GM10847 (cell line): ENCODE measurements around the gene OS9.

Experiments
- POLR2A ChIP-seq: IDR thresholded peaks from 2 replicates; pipeline ENCODE4 v1.6.1; 2011; ENCODE audit not compliant: insufficient read length; ENCODE audit errors: extremely low read depth

OS9 gene

DNA sequence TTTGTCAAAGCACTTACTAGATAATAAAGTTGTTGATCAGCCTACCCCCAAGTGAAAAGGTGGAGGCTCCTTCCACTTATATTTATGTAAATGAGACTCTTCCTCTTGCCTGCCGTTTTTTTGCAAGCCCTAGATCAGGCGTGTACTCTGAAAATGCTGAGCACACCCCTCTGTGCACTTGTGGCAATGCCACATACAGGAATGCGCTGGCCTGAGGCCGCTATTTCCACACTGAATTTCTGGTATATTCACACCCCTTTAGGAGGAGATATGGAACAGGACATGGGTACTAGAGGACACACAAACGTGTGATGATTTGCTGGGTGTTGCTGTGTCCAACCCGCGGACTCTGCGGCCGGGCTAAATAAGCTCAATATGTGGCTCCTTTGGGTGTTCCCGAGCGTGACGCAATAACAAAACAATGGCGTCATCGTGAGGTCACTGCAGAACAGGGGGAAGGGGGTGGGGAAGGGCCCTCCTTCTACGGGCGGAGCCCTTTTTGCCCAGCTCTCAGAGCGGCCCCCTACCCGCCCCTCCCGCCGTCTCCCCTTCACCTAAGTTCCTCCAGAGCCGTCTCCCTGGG is 50.4 kb downstream of the OS9 start:
- TF ChIP-seq POLR2A = no peak

DNA sequence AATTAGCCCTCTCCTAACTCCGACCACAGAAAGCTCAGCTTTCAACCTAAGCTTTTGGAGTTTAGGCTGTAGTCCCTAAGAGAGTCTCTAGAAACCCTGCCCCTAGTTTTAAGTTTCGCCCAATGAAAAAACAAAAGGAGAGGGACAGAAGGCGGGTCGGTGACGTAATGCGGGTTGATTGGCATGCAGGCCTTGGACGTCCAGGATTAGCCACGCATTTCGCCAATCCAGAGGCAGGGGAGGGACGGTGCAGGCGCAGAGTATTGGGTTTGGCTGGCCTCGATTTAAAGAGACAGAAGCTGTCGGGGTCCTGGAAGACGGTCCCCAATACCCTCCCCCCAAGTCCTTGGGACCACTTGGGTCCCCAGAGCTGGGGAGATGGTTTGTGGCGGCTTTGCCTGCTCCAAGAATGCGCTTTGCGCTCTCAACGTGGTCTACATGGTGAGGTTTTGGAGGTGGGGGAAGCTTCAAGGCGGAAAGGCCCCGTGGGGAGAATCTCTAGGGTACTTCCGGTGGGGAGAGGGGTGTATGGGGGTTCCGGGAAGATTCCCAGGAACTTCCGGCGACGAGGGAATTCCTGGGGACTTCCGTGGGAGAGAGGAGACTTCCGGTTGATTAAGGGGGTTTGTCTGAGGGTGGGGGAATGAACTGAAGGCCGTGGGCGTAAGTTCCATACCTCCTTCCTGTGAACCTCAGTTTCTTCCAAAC is 51.0 kb downstream of the OS9 start, which contains the start of gene TSPAN31:
TSPAN31 (plus strand) TSS at position 263 of the 708 bp plus-strand sequence; CDS start at position 379, 116 bp downstream.
- peak; percentile 52 for TF ChIP-seq POLR2A

DNA sequence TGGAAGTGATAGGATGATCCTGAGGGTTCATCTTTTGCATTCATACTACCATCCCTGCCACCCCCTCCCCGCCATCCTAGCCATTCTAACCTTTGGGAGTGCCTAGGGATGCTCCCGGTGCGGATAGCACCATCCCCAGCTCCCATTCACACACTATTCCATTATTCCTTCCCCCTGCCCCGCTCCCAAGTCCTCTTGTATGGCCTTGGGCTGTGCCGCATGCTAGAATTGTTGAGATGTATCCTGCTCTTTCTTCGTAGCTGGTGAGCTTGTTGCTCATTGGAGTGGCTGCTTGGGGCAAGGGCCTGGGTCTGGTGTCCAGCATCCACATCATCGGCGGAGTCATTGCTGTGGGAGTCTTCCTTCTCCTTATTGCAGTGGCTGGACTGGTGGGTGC is 51.6 kb downstream of the OS9 start:
- TF ChIP-seq POLR2A = no peak

DNA sequence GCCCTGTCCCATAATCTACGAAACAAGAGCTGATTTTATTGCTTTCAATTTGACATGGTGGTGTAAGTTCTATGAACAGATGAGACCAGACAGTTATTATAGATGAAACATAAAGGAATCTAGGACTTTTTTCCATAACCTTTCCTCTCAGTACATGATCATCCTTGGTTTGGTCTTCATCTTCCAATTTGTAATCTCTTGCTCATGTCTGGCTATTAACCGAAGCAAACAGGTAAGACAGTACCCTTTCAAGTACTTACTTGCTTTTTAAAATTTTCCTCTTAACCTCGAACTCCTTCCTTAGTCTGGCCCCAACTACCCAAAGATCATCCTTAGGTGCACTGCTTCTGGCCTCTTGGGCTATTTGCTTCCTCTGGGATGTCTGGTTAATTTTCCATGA is 52.1 kb downstream of the OS9 start:
- TF ChIP-seq POLR2A = no peak

DNA sequence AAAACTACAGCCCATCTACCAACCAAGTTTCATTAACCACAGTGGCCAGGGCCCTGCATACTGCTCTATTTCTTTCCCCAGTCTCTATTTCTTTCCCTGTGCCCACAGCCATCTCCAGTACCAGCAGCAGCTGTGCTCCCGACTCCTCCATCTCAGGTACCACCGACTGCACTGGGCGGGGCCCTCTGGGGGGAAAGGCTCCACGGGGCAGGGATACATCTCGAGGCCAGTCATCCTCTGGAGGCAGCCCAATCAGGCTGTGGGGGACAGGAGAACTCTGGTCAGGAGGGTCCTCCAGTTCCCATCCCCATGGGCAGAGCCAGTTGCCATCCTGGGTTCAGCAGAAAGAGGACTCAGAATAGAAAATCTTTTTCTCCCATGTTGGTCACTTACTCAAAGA is 55.1 kb downstream of the OS9 start:
- no peak for TF ChIP-seq POLR2A

DNA sequence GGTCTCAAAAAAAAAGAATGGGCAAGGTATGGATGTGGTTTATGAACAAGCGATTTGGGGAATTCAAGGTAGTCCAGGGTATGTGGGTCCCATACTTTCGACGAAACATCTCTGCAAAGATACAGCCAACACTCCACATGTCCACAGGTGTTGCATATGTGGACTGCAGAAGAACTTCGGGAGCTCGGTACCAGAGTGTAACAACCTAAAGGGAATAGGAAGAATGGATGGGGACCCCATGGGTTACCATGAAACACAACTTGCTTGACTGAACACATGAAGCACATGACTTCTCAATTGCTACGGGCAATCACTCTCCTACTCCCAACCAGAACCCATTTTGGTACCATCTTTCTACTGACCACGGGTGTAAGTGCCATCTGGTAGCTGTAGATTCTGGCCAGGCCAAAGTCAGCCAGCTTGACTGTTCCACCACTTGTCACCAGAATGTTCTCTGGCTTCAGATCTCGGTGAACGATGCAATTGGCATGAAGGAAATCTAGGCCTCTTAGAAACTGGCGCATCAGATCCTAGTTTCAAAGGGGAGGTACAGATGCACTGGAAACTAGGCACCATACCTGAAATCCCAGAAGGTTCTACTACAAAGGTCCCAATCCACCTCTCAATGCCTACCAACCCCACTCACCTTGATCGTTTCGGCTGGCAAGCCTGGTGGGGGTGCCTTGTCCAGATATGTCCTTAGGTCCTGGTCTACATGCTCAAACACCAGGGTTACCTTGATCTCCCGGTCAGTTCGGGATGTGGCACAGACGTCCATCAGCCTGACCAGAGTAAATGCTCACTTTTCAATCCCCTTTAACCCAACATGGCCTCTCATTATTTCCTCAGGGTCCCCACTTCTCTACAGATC is 56.9 kb downstream of the OS9 start:
- no peak for TF ChIP-seq POLR2A

DNA sequence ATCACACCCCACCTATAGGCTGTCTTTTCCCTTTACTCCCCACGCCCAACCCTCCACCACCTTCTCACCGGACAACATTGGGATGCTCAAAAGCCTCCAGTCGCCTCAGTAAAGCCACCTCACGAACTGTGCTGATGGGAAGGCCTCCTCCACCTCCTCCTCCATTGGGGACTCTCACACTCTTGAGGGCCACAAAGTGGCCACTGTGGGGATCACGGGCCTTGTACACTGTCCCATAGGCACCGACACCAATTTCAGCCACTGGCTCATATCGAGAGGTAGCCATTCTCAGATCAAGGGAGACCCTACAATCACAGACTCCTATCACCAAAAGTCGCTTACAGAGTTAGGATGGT is 57.5 kb downstream of the OS9 start:
- no peak for TF ChIP-seq POLR2A

DNA sequence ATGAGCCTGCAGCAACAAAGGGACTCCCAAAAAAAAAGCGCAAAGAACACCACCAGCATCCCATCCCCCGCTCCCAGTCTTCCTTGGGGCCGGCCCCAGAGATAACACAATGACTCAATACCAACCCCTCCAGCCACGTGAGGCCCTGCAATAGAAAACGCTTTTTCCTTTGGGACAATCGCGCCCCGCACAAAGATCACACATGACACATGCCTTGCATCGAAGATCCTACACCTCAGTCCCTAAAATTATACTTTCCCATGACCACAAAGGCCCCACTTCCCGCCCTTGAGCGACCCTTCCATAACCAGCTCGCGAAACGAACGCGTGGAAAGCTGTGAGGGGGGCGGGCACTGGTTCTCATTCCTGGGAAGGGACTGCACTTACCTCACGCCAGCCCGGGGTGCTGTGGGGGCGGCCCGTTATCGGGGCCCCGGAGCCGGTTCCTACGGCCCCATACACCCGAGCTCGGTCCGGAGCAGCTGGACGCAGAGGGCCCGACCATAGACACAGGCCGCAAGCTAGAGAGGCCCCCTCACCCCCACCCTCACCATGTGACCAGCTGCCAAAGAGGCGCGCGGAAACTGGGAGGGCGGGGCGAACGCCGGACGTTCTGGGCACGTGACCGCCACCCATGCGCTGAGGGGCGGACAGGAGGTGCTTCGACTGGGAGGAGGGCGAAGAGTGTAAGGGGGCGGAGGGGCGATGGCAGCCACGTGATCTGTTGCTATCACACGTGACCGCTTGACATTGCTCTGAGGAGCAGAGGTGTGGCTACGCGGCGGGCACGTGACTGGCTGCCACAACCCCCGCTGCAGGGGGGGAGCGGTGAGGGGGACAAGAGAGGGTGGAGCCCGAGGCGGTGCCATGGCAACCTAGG is 58.1 kb downstream of the OS9 start, which contains the start of gene CDK4:
CDK4 (minus strand) TSS at position 523 of the 880 bp plus-strand sequence. CDS start 593 bp downstream, outside the sequence.
- peak; percentile 66 for TF ChIP-seq POLR2A

DNA sequence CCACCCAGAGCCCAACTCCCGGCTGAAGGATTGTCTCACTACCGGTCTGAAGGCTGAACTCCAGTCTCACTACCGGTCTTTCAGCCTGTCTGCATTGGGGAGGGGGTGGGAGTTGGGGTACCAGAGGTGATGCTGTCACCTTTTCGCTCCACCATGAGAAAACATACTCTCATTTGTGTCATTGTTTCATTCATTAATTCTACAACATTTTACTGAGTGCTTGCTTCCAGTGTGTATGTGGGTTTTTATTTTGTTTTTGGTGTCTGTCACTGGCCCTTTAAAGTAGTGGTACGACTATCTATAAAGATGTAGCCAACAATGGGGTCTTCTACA is 58.7 kb downstream of the OS9 start:
- no peak for TF ChIP-seq POLR2A

DNA sequence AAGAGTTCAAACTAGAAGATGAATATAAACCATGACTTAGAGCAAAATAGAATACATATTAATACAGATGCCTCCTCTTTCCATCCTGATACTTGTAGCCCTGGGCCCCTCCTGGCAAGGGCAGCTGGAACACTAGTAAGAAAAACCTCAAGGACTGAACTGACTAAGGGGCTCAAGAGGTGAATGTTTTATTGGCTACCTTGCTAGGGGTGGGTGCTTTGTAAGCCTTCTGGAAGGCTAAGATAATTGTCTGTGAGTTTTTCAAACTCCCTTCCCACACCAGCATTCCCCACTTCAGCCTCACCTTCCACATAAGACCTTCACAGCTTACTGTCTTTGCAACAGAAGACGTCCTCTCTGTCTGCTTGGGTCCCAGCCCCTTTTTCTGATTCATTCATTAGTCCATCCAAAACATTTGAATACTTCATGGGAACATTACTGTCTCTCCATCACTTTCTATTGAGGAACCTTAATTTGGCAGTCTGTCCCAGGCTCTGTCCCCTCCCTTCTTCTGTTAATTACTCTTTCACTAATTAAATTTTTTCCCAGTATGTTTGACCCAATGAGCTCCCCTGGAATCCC is 59.9 kb downstream of the OS9 start:
- no peak for TF ChIP-seq POLR2A

DNA sequence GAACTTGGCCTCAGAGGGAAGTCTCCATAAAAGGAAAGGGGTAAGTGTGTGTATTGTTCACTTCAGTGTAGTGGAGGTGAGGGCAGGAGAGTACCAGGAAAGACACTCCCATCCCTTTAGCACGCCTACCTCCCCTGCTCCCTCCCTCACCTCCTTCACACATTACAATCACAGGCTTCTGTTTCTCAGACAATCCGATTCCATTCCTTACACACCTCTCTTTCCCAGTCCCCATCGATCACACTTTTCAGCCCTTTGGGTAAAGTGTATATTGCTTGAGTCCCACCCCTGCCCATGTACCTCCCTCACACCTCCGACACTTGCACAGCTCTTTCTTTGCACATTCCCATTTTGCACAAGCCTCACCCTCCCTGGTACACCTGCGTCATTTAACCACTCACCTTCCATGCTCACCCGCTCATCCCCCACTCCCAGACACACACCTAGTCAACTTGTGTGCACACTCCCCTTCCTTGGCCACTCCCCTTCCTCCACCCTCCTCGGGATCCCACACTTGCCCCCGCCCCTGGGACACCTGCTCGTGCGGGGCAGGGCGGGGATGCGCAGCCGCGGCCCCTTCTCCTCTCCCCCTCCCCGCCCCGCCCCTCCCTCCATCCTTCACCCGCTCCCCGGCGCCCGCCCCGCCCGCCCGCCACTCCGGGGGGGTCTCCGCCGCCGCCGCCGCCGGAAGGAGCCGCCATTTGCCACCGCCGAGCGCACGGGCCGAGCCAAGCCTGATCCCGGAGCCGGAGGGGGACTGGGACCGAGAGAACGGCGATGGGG is 60.7 kb downstream of the OS9 start, which contains the start of gene MARCHF9:
MARCHF9 (plus strand) TSS at position 693 of the 783 bp plus-strand sequence. CDS start 426 bp downstream, outside the sequence.
- no peak for TF ChIP-seq POLR2A

DNA sequence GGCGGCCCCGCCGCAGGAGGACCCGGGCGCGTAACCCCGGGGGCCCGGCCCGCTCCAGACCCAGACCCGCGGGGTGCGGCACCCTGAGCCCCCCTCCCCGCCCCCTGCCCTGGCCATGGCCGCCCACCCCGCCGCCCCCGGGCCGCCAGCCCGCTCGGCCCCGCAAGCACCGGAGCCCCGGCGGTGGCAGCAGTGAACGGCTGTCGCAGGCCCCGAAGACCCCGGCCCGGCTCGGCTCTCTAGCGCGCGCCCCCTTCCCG is 61.2 kb downstream of the OS9 start:
- TF ChIP-seq POLR2A = no peak

DNA sequence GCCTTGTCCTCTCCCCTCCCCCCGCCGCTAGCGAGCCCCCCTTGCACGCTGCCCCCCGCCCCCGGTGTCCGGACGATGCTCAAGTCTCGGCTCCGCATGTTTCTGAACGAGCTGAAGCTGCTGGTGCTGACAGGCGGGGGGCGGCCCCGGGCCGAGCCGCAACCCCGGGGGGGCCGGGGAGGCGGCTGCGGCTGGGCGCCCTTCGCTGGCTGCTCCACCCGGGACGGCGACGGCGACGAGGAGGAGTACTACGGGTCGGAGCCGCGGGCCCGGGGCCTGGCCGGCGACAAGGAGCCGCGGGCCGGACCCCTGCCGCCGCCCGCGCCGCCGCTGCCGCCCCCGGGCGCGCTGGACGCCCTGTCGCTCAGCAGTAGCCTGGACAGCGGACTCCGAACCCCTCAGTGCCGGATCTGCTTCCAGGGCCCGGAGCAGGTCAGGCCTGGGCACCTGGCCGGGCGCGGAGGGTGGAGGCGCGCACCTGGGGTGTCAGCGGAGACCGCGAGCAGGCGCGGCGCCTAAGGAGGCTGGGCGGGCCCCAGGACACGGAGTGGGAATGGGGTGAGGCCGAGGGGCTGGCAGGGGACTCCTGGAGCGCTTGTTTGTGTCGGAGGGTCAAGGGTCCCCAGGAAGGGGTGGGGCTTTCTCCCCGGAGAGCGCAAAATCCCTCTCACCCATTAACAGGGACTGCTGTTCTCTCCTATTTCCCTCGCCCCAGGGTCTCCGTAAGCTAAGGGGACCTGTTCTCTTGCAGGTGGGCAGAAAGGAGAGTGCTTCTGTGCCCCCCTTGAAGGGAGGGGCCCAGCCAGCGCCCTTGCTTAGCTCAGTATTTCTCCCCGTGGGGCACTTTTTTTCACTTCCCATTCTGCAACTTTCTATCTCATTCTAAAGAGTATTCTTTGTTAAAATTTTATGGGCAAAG is 61.8 kb downstream of the OS9 start:
- no peak for TF ChIP-seq POLR2A
